Ishikawa (cell line): ENCODE results near the gene COPS7B.
A peak's percentile ranks its signal among the peaks of the same experiment; 100 is the strongest.

Experiments used
- CEBPB ChIP-seq: IDR thresholded peaks from 2 replicates; pipeline ENCODE4 v1.6.1; 2012
- CREB1 ChIP-seq: IDR thresholded peaks from 2 replicates; pipeline ENCODE4 v1.6.1; 2012; ENCODE audit warnings: low read depth
- EGR1 ChIP-seq: IDR thresholded peaks from 2 replicates; pipeline ENCODE4 v1.6.1; 2012
- EP300 ChIP-seq: IDR thresholded peaks from 2 replicates; pipeline ENCODE4 v1.6.1; 2012; ENCODE audit warnings: borderline replicate concordance
- FOXM1 ChIP-seq: IDR thresholded peaks from 2 replicates; pipeline ENCODE4 v1.6.1; 2012; ENCODE audit warnings: low read depth, borderline replicate concordance
- NFIC ChIP-seq: IDR thresholded peaks from 2 replicates; pipeline ENCODE4 v1.6.1; 2012
- RAD21 ChIP-seq: IDR thresholded peaks from 2 replicates; pipeline ENCODE4 v1.6.1; 2012; ENCODE audit warnings: low read depth
- REST ChIP-seq: IDR thresholded peaks from 2 replicates; pipeline ENCODE4 v1.6.1; 2012; ENCODE audit warnings: low read depth, mild to moderate bottlenecking
- TAF1 ChIP-seq: IDR thresholded peaks from 2 replicates; pipeline ENCODE4 v1.6.1; 2012; ENCODE audit warnings: low read depth, mild to moderate bottlenecking
- TCF12 ChIP-seq: IDR thresholded peaks from 2 replicates; pipeline ENCODE4 v1.6.1; 2012; ENCODE audit warnings: low read depth
- TEAD4 ChIP-seq: IDR thresholded peaks from 2 replicates; pipeline ENCODE4 v1.6.1; 2012
- YY1 ChIP-seq: IDR thresholded peaks from 2 replicates; pipeline ENCODE4 v1.6.1; 2012; ENCODE audit warnings: low read depth
- ZBTB7A ChIP-seq: IDR thresholded peaks from 2 replicates; pipeline ENCODE4 v1.6.1; 2012; ENCODE audit warnings: low read depth
- TF ChIP-seq, protein P1 (sequence below): IDR thresholded peaks from 2 replicates; pipeline ENCODE4 v1.6.1; 2012
- TF ChIP-seq, protein P2 (sequence below): IDR thresholded peaks from 2 replicates; pipeline ENCODE4 v1.6.1; 2012

The COPS7B gene

DNA sequence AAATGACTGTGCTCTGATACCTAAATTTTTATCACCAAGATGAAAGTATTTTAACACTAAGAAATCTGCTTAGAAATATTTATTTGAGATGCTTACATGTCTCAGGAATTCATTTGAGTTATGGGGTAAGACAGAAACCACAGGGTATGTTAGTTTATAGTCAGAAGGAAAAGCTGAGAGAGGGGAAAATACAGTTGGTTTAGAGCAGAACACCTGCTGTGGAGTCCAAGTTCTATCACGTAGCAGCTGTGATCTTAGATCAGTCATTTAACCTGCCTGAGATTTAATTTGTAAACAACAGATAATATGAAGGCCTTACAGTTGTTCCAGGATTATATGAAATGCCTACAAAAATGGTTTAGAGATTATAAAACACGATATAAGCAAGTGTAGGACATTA, 34.2 kb upstream of the COPS7B start:
- TF ChIP-seq RAD21 (no peak), NFIC (no peak), ZBTB7A (no peak), CREB1 (no peak), EP300 (no peak), TCF12 (no peak), FOXM1 (no peak), YY1 (no peak), REST (no peak), TAF1 (no peak), EGR1 (no peak), TEAD4 (no peak)
- TF ChIP-seq, protein P1, sequence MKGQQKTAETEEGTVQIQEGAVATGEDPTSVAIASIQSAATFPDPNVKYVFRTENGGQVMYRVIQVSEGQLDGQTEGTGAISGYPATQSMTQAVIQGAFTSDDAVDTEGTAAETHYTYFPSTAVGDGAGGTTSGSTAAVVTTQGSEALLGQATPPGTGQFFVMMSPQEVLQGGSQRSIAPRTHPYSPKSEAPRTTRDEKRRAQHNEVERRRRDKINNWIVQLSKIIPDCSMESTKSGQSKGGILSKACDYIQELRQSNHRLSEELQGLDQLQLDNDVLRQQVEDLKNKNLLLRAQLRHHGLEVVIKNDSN, result no peak
- TF ChIP-seq, protein P2, sequence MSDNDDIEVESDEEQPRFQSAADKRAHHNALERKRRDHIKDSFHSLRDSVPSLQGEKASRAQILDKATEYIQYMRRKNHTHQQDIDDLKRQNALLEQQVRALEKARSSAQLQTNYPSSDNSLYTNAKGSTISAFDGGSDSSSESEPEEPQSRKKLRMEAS, result no peak

DNA sequence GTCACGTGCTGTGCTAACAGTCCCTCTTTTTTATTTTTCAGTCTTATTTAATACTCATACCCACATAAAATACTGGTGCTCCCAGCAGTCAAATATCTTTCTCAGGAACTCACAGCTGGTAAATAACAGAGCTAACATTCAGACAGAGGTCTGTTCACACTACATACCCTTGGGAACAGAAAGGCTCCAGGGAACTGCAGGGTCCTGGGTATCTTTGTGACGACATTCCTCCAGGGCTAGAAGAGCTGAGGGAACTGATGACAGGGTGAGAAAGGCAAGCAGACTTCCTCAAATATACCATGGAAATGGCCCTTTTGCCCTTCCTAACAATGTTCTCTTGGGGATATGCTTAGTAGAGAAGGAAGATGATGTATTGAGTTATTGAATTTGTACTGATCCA, 24.5 kb upstream of the COPS7B start:
- TF ChIP-seq EP300 (no peak), FOXM1 (no peak), RAD21 (no peak), NFIC (no peak), EGR1 (no peak), CREB1 (no peak), REST (no peak), YY1 (no peak), TCF12 (no peak), ZBTB7A (no peak), TAF1 (no peak), CEBPB (no peak), TEAD4 (no peak)
- TF ChIP-seq, protein P1, result no peak
- TF ChIP-seq, protein P2, result no peak

DNA sequence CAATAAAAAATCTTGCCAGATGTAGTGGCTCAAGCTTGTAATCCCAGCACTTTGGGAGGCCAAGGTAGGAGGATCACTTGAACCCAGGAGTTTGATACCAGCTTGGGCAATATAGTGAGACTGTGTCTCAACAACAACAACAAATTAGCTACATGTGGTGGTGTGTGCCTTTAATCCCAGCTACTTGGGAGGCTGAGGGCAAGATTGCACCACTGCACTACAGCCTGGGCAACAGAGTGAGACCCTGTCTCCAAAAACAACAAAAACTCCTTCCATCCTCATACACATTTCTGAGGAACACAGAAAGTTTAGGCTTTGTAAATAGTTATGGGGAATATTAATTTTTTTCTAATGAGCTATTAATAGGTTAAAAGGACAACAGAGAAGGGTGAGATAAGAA, 22.1 kb upstream of the COPS7B start:
- TF ChIP-seq FOXM1, result no peak
- no peak for TF ChIP-seq EGR1
- no peak for TF ChIP-seq TCF12
- TF ChIP-seq ZBTB7A, result no peak
- TF ChIP-seq CREB1, result no peak
- TF ChIP-seq TAF1, result no peak
- TF ChIP-seq NFIC, result no peak
- no peak for TF ChIP-seq TEAD4
- TF ChIP-seq CEBPB, result no peak
- TF ChIP-seq RAD21, result no peak
- no peak for TF ChIP-seq REST
- TF ChIP-seq YY1, result no peak
- TF ChIP-seq, protein P2, result no peak

GRCh38 chr2:231764760-231765159, 21.5 kb upstream of the COPS7B start:
- TF ChIP-seq REST, result no peak
- TF ChIP-seq ZBTB7A, result no peak
- TF ChIP-seq TEAD4, result peak; percentile 13; the same call in 1 of the 2 replicates
